HepG2 (cell line): Measurements from ENCODE around the gene MCM3AP. TPM values are rescaled to one million over a fixed set of nuclear protein-coding genes. Genes with fewer than 3 reads are reported as not detected.

Source experiments
- CENPX ChIP-seq: sonication (generic); formaldehyde crosslinking; IDR thresholded peaks from 2 replicates; pipeline ENCODE4 v1.9.0; 2021; ENCODE audit warnings: mild to moderate bottlenecking, missing genetic modification reagents, moderate library complexity
- MTA1 ChIP-seq: sonication (generic); formaldehyde crosslinking; IDR thresholded peaks from 2 replicates; pipeline ENCODE4 v1.4.0; 2020; ENCODE audit warnings: missing genetic modification reagents, mild to moderate bottlenecking, borderline replicate concordance
- NFKBIZ ChIP-seq: IDR thresholded peaks from 2 replicates; pipeline ENCODE4 v1.6.1; 2018; ENCODE audit warnings: missing genetic modification reagents, missing compliant biosample characterization
- NR0B2 ChIP-seq: sonication (generic); formaldehyde crosslinking; IDR thresholded peaks from 2 replicates; pipeline ENCODE4 v1.4.0; 2020; ENCODE audit warnings: mild to moderate bottlenecking, missing genetic modification reagents
- RERE ChIP-seq: IDR thresholded peaks from 2 replicates; pipeline ENCODE4 v1.6.1; 2016; ENCODE audit warnings: low read depth, missing genetic modification reagents, missing compliant biosample characterization
- RORA ChIP-seq: sonication (generic); formaldehyde crosslinking; IDR thresholded peaks from 2 replicates; pipeline ENCODE4 v1.5.0; 2020; ENCODE audit warnings: mild to moderate bottlenecking, missing genetic modification reagents, moderate library complexity
- TAF1 ChIP-seq: sonication (generic); formaldehyde crosslinking; IDR thresholded peaks from 2 replicates; pipeline ENCODE4 v1.4.0; 2020; ENCODE audit warnings: missing genetic modification reagents
- ZBTB10 ChIP-seq: sonication (generic); formaldehyde crosslinking; IDR thresholded peaks from 2 replicates; pipeline ENCODE4 v1.4.0; 2020; ENCODE audit warnings: missing genetic modification reagents, borderline replicate concordance
- ZBTB44 ChIP-seq: sonication (generic); formaldehyde crosslinking; IDR thresholded peaks from 2 replicates; pipeline ENCODE4 v1.4.0; 2020; ENCODE audit warnings: missing genetic modification reagents
- ZNF20 ChIP-seq: sonication (generic); formaldehyde crosslinking; IDR thresholded peaks from 2 replicates; pipeline ENCODE4 v1.4.0; 2020; ENCODE audit warnings: mild to moderate bottlenecking, moderate library complexity, missing genetic modification reagents
- ZNF281 ChIP-seq: sonication (generic); formaldehyde crosslinking; IDR thresholded peaks from 2 replicates; pipeline ENCODE4 v1.4.0; 2020; ENCODE audit warnings: missing genetic modification reagents, borderline replicate concordance
- ZNF3 ChIP-seq: IDR thresholded peaks from 2 replicates; pipeline ENCODE4 v1.7.0; 2017; ENCODE audit warnings: inconsistent platforms
- ZNF367 ChIP-seq: sonication (generic); formaldehyde crosslinking; IDR thresholded peaks from 2 replicates; pipeline ENCODE4 v1.4.0; 2020; ENCODE audit warnings: missing genetic modification reagents, borderline replicate concordance
- ZNF543 ChIP-seq: sonication (generic); formaldehyde crosslinking; IDR thresholded peaks from 2 replicates; pipeline ENCODE4 v1.4.0; 2020; ENCODE audit warnings: mild to moderate bottlenecking, missing genetic modification reagents
- ZNF577 ChIP-seq: sonication (generic); formaldehyde crosslinking; IDR thresholded peaks from 2 replicates; pipeline ENCODE4 v1.4.0; 2020; ENCODE audit warnings: mild to moderate bottlenecking, low read depth, missing genetic modification reagents, borderline replicate concordance
- polyA plus RNA-seq, 8 experiments: library from polyadenylated mRNA; depleted of rRNA in 3 of 8; stranded (reverse) in 7 of 8; unstranded in 1 of 8; fragments of >200 nt; fragmentation: Illumina TruSeq in 4 of 8; extraction: Trizol in 4 of 8; gene quantifications; 2 replicates each; pipeline versions ENCODE4 v1.2.1 to v1.2.3, GENCODE V29; 2011 to 2016; ENCODE audit warnings: low read depth in 4 of 8, missing spikeins in 1 of 8, mixed read lengths in 1 of 8; ENCODE audit not compliant: insufficient read depth in 1 of 8
- total RNA-seq, 5 experiments: library from RNA; depleted of rRNA; stranded (reverse); fragments of >200 nt; fragmentation: Illumina TruSeq; extraction: Trizol; gene quantifications; 2 replicates each; pipeline ENCODE4 v1.2.3, GENCODE V29; 2016; ENCODE audit warnings: low read depth in 1 of 5

The MCM3AP gene
- total and polyA plus RNA-seq, 2 of the 13 experiments (the other 11 are each of a cell fraction or from before 2014, with no cell fraction given) = 27.0 to 54.7 TPM

- no peak for TF ChIP-seq ZBTB10 (CRISPR knock-in tag)
- no peak for TF ChIP-seq MTA1 (CRISPR knock-in tag)
- no peak for TF ChIP-seq ZNF577 (CRISPR knock-in tag)
- TF ChIP-seq ZNF3 (CRISPR knock-in tag) = no peak
- TF ChIP-seq ZBTB44 (CRISPR knock-in tag) = no peak
- no peak for TF ChIP-seq RERE (CRISPR knock-in tag)
- TF ChIP-seq NR0B2 (CRISPR knock-in tag) = no peak
- no peak for TF ChIP-seq RORA
- TF ChIP-seq TAF1 (CRISPR knock-in tag) = peak; percentile 48; the same call in 1 of the 2 replicates
- TF ChIP-seq ZNF543 (CRISPR knock-in tag) = no peak
- TF ChIP-seq NFKBIZ = no peak
- peak; percentile 42; the same call in 1 of the 2 replicates for TF ChIP-seq ZNF281
- TF ChIP-seq ZNF20 (CRISPR knock-in tag) = no peak
- no peak for TF ChIP-seq CENPX (CRISPR knock-in tag)
- TF ChIP-seq ZNF367 (CRISPR knock-in tag) = no peak
These were observed 56.1 kb downstream of the MCM3AP start (continued) for GRCh38 chr21:46229133-46229922.
